Measurements from ENCODE around the gene RAB9A.

The RAB9A gene

GRCh38 chrX:13755254-13755653 lies 66.3 kb downstream of the RAB9A start:
- Histone ChIP-seq H3K9ac (ENCODE audit: low read depth, low read length) (no peak overlapping the region), H3K36me3 (ENCODE audit: control insufficient read depth, insufficient read depth, low read length) (peaks cover 8% of the 10 kb centered on the region), H3K4me1 (ENCODE audit: control insufficient read depth, insufficient read depth, low read length) (peaks cover 6% of the 10 kb centered on the region), H3K4me3 (ENCODE audit: low read depth, low read length) (no peak overlapping the region), H3K9me3 (ENCODE audit: control insufficient read depth, insufficient read depth, low read length) (no peaks in the 10 kb centered on the region), H3K27me3 (ENCODE audit: control insufficient read depth, insufficient read depth, low read length) (no peaks in the 10 kb centered on the region)

- Histone ChIP-seq H3K36me3 (ENCODE audit: control insufficient read depth, insufficient read depth, low read length) (peaks cover 11% of the 10 kb centered on the region), H3K27me3 (ENCODE audit: control insufficient read depth, insufficient read depth, low read length) (no peaks in the 10 kb centered on the region), H3K4me1 (ENCODE audit: control insufficient read depth, insufficient read depth, low read length) (peaks cover 13% of the 10 kb centered on the region), H3K9ac (ENCODE audit: low read depth, low read length) (no peak overlapping the region), H3K9me3 (ENCODE audit: control insufficient read depth, insufficient read depth, low read length) (no peaks in the 10 kb centered on the region), H3K4me3 (ENCODE audit: low read depth, low read length) (no peak overlapping the region)
Observed at GRCh38 chrX:13756381-13756780, 67.5 kb downstream of the RAB9A start.

- no peak overlapping the region for H3K9ac ChIP-seq (ENCODE audit: low read depth, low read length)
- peaks cover 26% of the 10 kb centered on the region for H3K4me1 ChIP-seq (ENCODE audit: control insufficient read depth, insufficient read depth, low read length)
- H3K4me3 ChIP-seq (ENCODE audit: low read depth, low read length), result no peak overlapping the region
- no peaks in the 10 kb centered on the region for H3K27me3 ChIP-seq (ENCODE audit: control insufficient read depth, insufficient read depth, low read length)
- H3K9me3 ChIP-seq (ENCODE audit: control insufficient read depth, insufficient read depth, low read length), result no peaks in the 10 kb centered on the region
- peaks cover 11% of the 10 kb centered on the region for H3K36me3 ChIP-seq (ENCODE audit: control insufficient read depth, insufficient read depth, low read length)
Observed at GRCh38 chrX:13759152-13759718, 70.3 kb downstream of the RAB9A start.
